Osteoblast (primary cell): ENCODE data around the gene RAB33A. TPM values are rescaled to one million over a fixed set of nuclear protein-coding genes. Genes with fewer than 3 reads are reported as not detected.

Source experiments
- DNase-seq: peaks from one replicate; pipeline ENCODE4 v3.0.0; 2011; ENCODE audit warnings: low spot score, mixed read lengths; ENCODE audit not compliant: insufficient read length; ENCODE audit errors: missing footprints
- H2AFZ ChIP-seq: 2 replicates; pipeline ENCODE4 v1.6.0; 2011; ENCODE audit warnings: mild to moderate bottlenecking, low read length
- H3K27ac ChIP-seq: 2 replicates; pipeline ENCODE4 v1.5.1; 2011; ENCODE audit warnings: mild to moderate bottlenecking, low read depth, low read length, moderate library complexity
- H3K27me3 ChIP-seq: 2 replicates; pipeline ENCODE4 v1.6.0; 2012; ENCODE audit warnings: mild to moderate bottlenecking, control low read depth, inconsistent platforms, low read length, moderate library complexity; ENCODE audit not compliant: insufficient read depth
- H3K36me3 ChIP-seq: 2 replicates; pipeline ENCODE4 v1.5.1; 2011; ENCODE audit warnings: mild to moderate bottlenecking, low read length, control low read depth, moderate library complexity; ENCODE audit not compliant: insufficient read depth
- H3K4me1 ChIP-seq: 2 replicates; pipeline ENCODE4 v1.5.1; 2011; ENCODE audit warnings: mild to moderate bottlenecking, low read length, control low read depth, moderate library complexity; ENCODE audit not compliant: insufficient read depth
- H3K4me2 ChIP-seq: 2 replicates; pipeline ENCODE4 v1.6.0; 2011; ENCODE audit warnings: mild to moderate bottlenecking, low read length; ENCODE audit not compliant: insufficient read depth
- H3K4me3 ChIP-seq: fragments of 200-600 bp; sonication (generic); 3 replicates; pipeline ENCODE4 v1.5.1; 2012; ENCODE audit warnings: mild to moderate bottlenecking, low read length, inconsistent platforms; ENCODE audit not compliant: insufficient read depth
- H3K79me2 ChIP-seq: 2 replicates; pipeline ENCODE4 v1.6.0; 2012; ENCODE audit warnings: mild to moderate bottlenecking, low read length, control low read depth, inconsistent platforms; ENCODE audit not compliant: insufficient read depth
- H3K9me3 ChIP-seq: 2 replicates; pipeline ENCODE4 v1.5.1; 2011; ENCODE audit warnings: low read depth, low read length, control low read depth
- H4K20me1 ChIP-seq: 2 replicates; pipeline ENCODE4 v1.6.0; 2012; ENCODE audit warnings: mild to moderate bottlenecking, low read length, control low read depth; ENCODE audit not compliant: insufficient read depth
- total RNA-seq: library from RNA; depleted of rRNA; stranded (reverse); fragments of >200 nt; gene quantifications from 2 replicates; pipeline ENCODE4 v1.2.3, GENCODE V29; 2012
- TF ChIP-seq, protein P1 (sequence below): IDR thresholded peaks from 2 replicates; pipeline ENCODE4 v1.5.1; 2011; ENCODE audit warnings: mild to moderate bottlenecking, low read depth, low read length, moderate library complexity; ENCODE audit errors: extremely low read depth

RAB33A gene
- total RNA-seq, 1 donor = 6.2 TPM

- Histone ChIP-seq H4K20me1 (no peaks in the 10 kb centered on the region), H3K4me3 (peak overlapping the region; percentile 69), H3K4me2 (peak overlapping the region; percentile 80), H3K27me3 (no peaks in the 10 kb centered on the region), H3K27ac (no peak overlapping the region), H3K79me2 (no peaks in the 10 kb centered on the region), H3K36me3 (no peaks in the 10 kb centered on the region), H3K9me3 (no peaks in the 10 kb centered on the region), H2AFZ (peak overlapping the region; percentile 42), H3K4me1 (peaks cover 24% of the 10 kb centered on the region)
- TF ChIP-seq, protein P1, sequence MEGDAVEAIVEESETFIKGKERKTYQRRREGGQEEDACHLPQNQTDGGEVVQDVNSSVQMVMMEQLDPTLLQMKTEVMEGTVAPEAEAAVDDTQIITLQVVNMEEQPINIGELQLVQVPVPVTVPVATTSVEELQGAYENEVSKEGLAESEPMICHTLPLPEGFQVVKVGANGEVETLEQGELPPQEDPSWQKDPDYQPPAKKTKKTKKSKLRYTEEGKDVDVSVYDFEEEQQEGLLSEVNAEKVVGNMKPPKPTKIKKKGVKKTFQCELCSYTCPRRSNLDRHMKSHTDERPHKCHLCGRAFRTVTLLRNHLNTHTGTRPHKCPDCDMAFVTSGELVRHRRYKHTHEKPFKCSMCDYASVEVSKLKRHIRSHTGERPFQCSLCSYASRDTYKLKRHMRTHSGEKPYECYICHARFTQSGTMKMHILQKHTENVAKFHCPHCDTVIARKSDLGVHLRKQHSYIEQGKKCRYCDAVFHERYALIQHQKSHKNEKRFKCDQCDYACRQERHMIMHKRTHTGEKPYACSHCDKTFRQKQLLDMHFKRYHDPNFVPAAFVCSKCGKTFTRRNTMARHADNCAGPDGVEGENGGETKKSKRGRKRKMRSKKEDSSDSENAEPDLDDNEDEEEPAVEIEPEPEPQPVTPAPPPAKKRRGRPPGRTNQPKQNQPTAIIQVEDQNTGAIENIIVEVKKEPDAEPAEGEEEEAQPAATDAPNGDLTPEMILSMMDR = no peak
- DNase-seq = no peak
These were observed 524 bp downstream of the RAB33A start for GRCh38 chrX:130172127-130172845.

- Histone ChIP-seq H4K20me1 (no peaks in the 10 kb centered on the region), H3K4me1 (peaks cover 24% of the 10 kb centered on the region), H3K4me2 (peak overlapping the region; percentile 41), H3K9me3 (no peaks in the 10 kb centered on the region), H3K79me2 (no peaks in the 10 kb centered on the region), H2AFZ (peak overlapping the region; percentile 63), H3K36me3 (no peaks in the 10 kb centered on the region), H3K4me3 (no peak overlapping the region), H3K27ac (peak overlapping the region; percentile 88), H3K27me3 (no peaks in the 10 kb centered on the region)
- peak; percentile 96 for DNase-seq
- TF ChIP-seq, protein P1 = no peak
These were observed 1.6 kb downstream of the RAB33A start for GRCh38 chrX:130173190-130173895.

GRCh38 chrX:130174045-130174704 lies 2.4 kb downstream of the RAB33A start:
- no peak overlapping the region for H3K4me3 ChIP-seq
- no peaks in the 10 kb centered on the region for H3K27me3 ChIP-seq
- H3K27ac ChIP-seq = peak overlapping the region; percentile 88
- H4K20me1 ChIP-seq = no peaks in the 10 kb centered on the region
- peak; percentile 85 for DNase-seq
- H3K4me2 ChIP-seq = peak overlapping the region; percentile 34
- H3K36me3 ChIP-seq = no peaks in the 10 kb centered on the region
- H2AFZ ChIP-seq = peak overlapping the region; percentile 37
- H3K79me2 ChIP-seq = no peaks in the 10 kb centered on the region
- TF ChIP-seq, protein P1 = no peak
- H3K4me1 ChIP-seq = peaks cover 24% of the 10 kb centered on the region
- no peaks in the 10 kb centered on the region for H3K9me3 ChIP-seq

DNA sequence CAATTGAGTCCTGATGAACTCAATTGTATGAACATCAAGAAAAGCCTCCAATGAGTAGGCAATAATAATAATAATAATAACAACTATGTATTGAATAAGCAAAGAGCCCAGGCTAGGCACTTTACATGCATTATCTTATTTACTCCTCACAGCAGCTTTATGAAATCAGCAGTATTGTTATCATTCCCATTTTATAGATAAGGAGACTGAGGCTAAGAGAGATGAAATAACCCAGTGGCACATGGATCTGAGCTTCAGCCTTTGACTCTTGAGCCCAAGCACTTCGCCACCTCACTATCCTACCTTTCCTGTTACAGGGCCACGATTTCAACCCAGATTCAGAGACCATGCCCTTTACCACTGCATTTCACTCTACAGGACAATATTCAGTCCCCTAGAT lies 3.2 kb downstream of the RAB33A start:
- H3K27ac ChIP-seq = no peak overlapping the region
- H3K79me2 ChIP-seq = no peaks in the 10 kb centered on the region
- H3K4me3 ChIP-seq = no peak overlapping the region
- H3K9me3 ChIP-seq = no peaks in the 10 kb centered on the region
- no peak overlapping the region for H2AFZ ChIP-seq
- H3K4me2 ChIP-seq = no peak overlapping the region
- no peaks in the 10 kb centered on the region for H4K20me1 ChIP-seq
- no peak for DNase-seq
- no peaks in the 10 kb centered on the region for H3K27me3 ChIP-seq
- no peaks in the 10 kb centered on the region for H3K36me3 ChIP-seq
- H3K4me1 ChIP-seq = peaks cover 24% of the 10 kb centered on the region
- TF ChIP-seq, protein P1 = no peak
